GM12865 (cell line): ENCODE measurements around the gene CCT6B.
A peak's percentile ranks its signal among the peaks of the same experiment; 100 is the strongest.

Experiments used
- DNase-seq: peaks from one replicate; pipeline ENCODE4 v3.0.0; 2010; ENCODE audit warnings: low read depth
- H3K4me3 ChIP-seq: 2 replicates; pipeline ENCODE4 v1.5.1; 2011; ENCODE audit warnings: mild to moderate bottlenecking, low read depth, low read length, control low read depth
- CTCF ChIP-seq: IDR thresholded peaks from 2 replicates; pipeline ENCODE4 v1.5.1; 2011; ENCODE audit warnings: low read length, control low read depth, low read depth, inconsistent platforms; ENCODE audit not compliant: insufficient read depth; ENCODE audit errors: missing control alignments

Gene CCT6B

GRCh38 chr17:34909040-34909439, 52.2 kb downstream of the CCT6B start:
- no peak for TF ChIP-seq CTCF
- no peak for DNase-seq
- no peak overlapping the region for H3K4me3 ChIP-seq

- TF ChIP-seq CTCF: no peak
- no peak overlapping the region for H3K4me3 ChIP-seq
- no peak for DNase-seq
Measured at GRCh38 chr17:34902831-34903547, 58.3 kb downstream of the CCT6B start.

- no peak overlapping the region for H3K4me3 ChIP-seq
- DNase-seq: no peak
- no peak for TF ChIP-seq CTCF
Measured at GRCh38 chr17:34899643-34900291, 61.5 kb downstream of the CCT6B start.

GRCh38 chr17:34895383-34895782, 65.9 kb downstream of the CCT6B start:
- no peak for TF ChIP-seq CTCF
- no peak overlapping the region for H3K4me3 ChIP-seq
- no peak for DNase-seq

- no peak overlapping the region for H3K4me3 ChIP-seq
- no peak for DNase-seq
- TF ChIP-seq CTCF: no peak
Measured at GRCh38 chr17:34894964-34895363, 66.3 kb downstream of the CCT6B start.

GRCh38 chr17:34892461-34893249, 68.6 kb downstream of the CCT6B start:
- peak; percentile 44 for TF ChIP-seq CTCF
- no peak overlapping the region for H3K4me3 ChIP-seq
- peak; percentile 5 for DNase-seq
